GM21367 (cell line): Measurements from ENCODE around the gene PPCS.
A peak's percentile ranks its signal among the peaks of the same experiment; 100 is the strongest.
"Not testable (repeated sequence)": the region's sequence is repeated elsewhere in the genome, so short reads cannot be mapped to it uniquely, and the experiment has no call there.

Experiments used
- ATAC-seq: cut with Tn5 transposase; IDR thresholded peaks from one replicate; pipeline ENCODE4 v1.9.1; 2021; ENCODE audit not compliant: unreplicated experiment

PPCS gene

DNA sequence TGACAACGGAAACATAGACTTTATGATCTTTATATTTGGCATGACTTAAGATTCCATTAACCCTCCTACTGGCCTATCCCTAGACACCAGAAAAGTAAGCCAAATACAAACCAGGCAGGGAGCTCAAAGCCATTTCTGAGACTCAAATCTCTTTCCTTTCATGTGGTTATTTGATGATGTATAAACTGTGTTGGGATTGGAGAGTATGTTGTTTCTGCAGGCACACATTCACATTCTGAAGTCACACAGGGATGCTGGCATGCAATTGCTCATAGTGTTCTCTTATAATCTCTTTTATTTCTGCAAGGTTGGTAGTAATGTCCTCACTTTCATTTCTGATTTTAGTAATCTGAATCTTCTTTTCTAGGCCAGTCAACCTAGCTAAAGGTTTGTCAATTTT lies 6.3 kb upstream of the PPCS start:
- no peak for ATAC-seq

DNA sequence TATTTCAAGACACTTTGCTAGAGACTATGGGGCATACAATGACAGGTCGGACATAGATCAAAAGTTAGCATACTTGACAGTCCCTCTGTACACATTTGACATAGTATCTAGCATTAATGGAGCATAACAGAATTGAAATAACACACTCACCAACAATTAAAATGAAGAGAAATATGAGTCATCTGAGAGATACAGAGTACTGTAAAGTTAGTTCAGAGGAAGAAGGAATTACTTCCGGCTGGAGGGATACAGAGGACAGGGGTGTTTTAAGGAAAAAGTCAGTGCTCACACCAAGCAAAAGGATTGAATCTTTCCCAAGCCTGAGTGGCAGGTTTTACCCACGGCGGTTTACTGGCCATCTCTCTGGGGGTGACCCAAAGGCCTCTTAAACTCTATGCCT lies 3.0 kb upstream of the PPCS start:
- no peak for ATAC-seq

DNA sequence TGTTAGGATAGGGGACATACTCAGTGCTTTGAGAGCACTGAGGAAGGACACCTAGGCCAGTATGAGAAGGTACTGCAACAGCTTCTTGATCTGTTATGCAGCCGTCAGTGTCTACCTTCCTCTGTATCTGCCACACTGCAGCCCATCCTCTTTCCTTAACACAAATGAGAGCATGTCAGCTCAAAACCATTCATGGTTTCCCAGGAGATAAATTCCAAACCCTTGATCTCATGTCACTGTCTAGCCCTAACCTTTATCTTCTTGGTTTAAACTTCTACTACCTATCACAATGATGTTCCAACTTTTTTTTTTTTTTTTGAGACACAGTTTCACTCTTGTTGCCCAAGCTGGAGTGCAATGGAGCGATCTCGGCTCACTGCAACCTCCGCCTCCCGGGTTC lies 1.9 kb upstream of the PPCS start:
- ATAC-seq, result no peak

DNA sequence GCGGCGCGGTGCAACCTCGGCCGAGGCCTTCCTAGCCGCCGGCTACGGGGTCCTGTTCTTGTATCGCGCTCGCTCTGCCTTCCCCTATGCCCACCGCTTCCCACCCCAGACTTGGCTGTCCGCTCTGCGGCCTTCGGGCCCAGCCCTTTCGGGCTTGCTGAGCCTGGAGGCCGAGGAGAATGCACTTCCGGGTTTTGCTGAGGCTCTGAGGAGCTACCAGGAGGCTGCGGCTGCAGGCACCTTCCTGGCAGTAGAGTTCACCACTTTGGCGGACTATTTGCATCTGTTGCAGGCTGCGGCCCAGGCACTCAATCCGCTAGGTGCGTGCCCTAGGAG lies 379 bp downstream of the PPCS start:
- ATAC-seq, result peak; percentile 43

DNA sequence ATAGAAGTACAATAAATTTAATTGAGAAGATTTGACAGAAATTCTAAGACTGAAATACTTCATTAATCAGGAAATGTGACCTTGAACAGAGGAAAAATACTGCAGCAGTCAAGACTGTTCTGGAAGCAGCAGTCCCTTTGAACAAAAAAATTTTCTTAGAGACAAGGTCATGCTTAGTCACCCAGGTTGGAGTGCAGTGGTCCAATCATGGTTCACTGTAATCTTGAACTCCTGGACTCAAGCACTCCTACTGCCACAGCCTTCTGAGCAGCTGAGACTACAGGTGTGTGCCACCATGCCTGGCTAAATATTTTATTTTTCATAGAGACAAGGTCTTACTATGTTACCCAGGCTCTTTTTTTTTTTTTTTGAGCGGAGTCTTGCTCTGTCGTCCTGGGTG lies 4.9 kb downstream of the PPCS start:
- no peak for ATAC-seq

DNA sequence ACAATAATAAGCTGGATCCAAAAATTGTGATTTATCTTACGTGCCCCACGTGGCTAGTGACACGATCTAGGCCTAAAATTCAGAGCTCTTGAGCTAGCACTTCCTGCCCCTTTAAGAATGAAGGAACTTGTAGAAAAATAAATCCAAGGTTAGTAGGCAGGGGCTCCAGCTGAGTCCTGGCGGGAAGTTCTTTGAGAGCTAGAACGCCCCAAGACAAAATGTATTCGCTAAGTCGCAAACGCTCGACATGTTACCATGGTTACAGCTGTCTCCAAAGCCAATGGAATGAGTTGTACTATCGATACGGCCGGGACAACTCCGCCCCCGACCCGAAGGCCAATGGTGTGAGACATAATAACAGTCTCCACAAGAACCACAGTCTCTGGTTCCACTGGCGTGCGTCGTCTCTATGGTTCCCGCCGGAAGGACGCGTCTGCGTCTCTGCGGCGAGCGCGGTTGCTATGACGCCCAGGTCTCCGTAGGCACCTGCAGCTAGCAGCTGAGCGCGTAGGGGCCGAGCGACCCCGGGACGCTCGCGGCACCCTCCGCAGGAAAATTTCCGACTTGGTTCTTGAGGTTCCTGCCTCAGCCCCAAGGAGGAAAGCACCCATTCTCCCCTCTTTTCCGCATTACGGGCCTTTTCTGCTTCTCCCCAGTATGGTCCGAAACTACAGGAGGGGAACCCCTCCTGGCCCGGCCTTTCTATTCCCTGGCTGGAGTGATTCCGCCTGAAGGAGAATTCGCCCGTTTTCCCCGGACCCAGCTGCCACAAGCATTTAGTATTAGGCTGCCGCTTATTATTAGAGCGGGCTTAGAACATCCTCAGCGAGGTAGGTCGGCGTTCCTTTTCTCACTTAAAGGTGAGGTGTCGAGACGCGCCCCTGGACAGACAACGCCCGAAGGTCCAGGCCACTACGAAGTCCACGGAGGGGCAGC lies 6.8 kb downstream of the PPCS start, which contains the start of gene CCDC30:
Gene CCDC30 (plus strand): TSS at position 459 of the 936 bp plus-strand sequence. CDS start 17,266 bp downstream, outside the sequence.
- ATAC-seq, result peak; percentile 96

DNA sequence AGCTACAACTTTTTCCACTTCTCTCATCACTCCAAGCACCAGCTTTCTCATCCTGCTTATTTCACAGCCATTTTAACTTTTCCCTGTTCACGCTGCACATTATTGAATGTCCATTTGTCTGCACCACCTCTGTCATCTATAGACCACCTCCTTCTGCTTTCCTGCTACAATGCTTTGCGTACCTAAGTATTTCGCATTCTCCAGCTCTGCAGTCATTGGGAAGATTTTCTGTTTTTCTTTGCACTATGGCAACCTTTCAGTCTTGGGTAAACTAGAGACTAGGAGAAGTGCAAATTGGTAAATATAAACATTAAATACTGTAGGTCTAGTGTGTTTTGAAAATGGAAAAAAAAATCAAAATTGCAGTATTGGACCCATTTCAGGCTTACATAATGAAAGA lies 7.6 kb downstream of the PPCS start:
- ATAC-seq, result no peak

DNA sequence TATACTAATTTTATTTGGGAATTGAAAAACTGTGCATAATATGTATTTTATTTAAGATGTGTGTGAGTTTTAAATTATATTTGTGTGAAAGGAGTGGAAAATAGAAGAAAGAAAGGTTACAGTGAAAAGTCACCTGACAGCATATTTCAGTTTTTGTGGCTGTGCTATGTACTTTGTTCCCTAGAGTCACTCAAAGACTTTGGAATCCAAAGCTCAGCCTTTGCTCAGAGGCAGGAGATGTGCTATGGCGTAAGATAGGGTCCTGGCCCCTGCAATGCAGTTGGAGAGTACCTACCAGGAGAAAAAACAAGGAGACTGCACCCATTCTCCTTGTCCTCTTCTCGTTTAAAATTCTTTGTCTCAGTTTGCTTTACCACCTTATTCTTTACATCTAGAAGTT lies 9.7 kb downstream of the PPCS start:
- ATAC-seq, result no peak

DNA sequence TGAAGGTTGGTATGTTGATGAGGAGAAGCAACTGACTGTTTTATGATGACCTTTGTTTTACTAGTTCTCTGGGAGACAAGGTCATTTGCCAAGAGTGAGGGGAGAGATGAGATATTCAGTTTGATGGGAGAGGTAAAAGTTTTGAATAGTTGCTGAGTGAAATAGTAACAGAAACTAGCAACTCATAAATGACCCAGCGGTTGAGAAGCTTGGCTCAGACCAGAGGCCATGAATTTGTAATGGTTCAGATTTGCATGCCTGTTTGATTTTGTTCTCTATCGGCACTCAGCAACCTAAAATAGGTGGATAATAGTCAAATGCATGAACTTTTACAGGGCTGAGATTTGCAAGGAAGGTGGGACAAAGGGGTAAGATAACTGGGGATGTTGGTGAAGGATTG lies 13.4 kb downstream of the PPCS start:
- no peak for ATAC-seq

DNA sequence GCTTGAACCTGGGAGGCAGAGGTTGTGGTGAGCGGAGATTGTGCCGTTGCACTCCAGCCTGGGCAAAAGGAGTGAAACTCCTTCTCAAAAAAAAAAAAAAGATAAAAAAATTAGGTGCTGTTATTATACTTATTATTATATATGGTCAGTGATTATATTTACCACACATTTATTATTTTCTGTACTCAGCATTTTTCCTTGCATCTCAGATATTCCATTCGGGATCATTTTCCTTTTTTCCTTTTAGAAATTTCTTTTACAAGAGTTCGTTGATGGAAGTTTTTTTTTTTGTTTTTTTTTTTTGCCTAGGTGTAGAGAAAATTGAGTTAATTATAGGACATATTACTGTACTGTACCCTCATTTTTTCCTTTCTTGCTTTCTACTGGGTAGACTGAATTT lies 20.3 kb downstream of the PPCS start:
- no peak for ATAC-seq

DNA sequence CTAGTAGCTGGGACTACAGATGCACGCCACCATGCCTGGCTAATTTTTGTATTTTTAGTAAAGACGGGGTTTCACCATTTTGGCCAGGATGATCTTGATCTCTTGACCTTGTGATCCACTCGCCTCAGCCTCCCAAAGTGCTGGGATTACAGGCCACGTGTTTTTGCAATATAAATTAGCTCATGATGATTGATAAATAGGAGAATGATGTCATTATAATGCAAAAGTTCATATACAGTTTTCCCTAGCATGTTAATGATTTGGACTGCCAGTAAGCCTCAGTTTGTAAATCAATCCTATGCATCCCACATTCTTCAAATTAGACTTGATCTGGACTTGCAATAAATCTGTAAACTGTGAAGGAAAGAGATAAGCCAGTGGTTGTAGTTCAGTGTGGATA lies 21.0 kb downstream of the PPCS start:
- ATAC-seq, result not testable (repeated sequence)

DNA sequence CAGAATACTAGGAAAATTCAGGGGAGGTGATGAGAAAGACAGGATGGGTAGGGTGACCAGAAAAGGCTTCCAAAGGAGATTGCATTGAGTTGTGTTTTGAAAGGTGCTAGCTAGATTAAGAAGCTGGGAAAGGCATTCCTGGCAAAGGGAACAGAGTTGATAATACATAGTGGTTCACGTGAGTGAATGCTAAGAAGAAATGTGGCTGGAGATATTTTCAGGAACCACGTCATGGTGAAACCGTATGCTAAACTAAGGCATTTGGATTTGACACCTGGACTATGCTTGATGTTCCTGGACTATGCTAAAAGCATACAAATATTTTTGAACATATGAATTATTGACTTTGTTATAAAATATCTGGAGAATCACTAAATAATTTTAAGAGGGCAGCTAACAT lies 21.4 kb downstream of the PPCS start:
- no peak for ATAC-seq

DNA sequence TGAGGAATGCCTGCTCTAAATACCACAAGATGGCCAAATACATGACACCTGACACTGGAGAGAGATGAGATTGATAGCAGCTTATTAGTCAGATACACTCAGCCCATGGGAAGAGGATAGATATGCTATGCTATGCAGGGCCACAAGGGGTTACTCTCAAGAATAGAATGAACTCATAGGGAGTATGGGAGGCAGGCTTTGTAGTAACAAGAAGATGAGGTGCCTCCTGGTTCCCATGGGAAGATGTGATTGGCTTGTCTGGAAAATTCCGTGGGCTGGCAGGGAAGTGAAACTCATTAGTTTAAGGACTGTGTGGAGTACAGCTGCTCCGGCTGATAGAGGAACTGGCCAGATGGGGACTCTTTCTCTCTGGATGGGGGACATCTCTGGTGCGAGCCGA lies 23.3 kb downstream of the PPCS start:
- no peak for ATAC-seq

DNA sequence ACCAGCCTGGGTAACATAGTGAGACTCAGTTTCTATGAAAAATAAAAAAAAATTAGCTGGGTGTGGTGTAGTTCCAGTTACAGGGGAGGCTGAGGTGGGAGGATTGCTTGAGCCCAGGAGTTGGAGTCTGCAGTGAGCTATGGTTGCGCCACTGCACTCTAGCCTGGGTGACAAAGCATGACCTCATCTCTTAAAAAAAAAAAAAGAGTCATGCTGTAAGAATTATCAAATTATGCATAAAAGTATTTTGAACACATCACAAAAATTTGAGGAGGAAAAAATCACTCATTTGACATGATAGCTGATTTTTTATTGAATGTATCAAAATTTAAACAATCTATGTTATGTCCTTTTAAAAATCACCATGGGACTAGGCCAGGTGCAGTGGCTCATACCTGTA lies 24.6 kb downstream of the PPCS start:
- no peak for ATAC-seq

DNA sequence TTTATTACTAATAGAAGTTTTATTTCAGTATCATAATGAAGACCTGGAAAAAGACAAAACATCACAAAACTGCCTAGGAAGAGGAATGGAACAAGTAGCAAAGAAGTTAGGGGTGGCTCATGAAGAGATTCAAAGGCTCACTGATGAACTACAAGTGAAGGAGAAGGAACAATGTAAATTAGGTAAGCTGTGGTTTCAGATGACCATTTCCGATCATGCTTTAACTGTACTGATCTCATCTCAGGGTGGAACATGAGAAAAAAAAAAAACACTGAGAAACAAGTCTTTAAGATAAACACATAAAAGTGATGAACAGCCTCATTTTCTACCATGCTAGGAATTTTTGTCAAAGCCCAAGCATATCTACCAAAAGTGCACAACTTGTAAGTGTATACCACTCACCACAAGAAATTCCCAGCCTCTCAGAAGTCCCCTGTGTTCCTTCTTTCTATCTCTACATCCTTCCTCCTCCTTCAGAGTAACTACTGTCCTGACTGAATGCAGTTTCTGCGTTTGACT lies 26.4 kb downstream of the PPCS start:
- no peak for ATAC-seq

DNA sequence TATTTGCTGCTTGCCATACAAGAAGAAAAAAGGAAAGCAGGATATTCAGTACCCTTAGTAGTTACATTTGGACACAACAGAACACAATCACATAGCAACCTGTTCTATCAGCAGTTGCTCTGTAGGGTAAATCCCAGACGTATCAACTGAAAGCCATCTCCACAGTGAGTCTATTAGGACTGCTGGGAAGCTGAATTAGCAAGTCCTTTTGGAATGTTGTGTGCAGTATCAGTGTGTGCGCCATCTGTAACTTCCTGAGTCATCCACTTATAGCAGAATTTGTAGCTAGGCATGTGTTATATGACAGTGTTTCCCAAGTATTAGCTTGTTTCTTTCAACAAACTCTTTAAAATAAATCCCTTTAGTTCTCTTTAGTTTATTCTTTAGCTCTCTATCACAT lies 28.0 kb downstream of the PPCS start:
- ATAC-seq, result no peak

DNA sequence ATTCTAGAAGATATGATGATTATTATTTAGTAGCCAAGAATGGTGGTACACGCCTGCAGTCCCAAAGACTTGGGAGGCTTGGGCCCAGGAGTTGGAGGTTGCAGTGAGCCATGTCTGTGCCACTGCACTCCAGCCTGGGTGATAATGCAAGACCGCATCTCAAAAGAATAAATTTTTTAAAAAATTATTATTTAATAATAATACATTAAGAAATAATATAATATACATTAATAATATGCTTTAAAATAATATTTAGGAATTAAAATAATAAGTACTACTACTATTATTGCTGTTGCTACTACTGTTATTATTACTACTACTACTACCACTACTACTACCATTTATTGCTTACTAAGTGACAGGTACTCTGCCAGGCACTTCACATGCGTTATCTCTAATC lies 33.9 kb downstream of the PPCS start:
- no peak for ATAC-seq

DNA sequence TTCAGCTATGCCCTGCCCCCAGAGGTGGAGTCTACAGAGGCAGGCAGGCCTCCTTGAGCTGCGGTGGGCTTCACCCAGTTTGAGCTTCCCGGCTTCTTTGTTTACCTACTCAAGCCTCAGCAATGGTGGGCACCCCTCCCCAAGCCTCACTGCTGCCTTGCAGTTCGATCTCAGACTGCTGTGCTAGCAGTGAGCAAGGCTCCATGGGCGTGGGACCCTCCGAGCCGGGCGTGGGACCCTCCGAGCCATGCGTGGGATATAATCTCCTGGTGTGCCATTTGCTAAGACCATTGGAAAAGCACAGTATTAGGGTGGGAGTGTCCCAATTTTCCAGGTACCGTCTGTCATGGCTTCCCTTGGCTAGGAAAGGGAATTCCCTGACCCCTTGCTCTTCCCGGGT lies 45.7 kb downstream of the PPCS start:
- not testable (repeated sequence) for ATAC-seq

DNA sequence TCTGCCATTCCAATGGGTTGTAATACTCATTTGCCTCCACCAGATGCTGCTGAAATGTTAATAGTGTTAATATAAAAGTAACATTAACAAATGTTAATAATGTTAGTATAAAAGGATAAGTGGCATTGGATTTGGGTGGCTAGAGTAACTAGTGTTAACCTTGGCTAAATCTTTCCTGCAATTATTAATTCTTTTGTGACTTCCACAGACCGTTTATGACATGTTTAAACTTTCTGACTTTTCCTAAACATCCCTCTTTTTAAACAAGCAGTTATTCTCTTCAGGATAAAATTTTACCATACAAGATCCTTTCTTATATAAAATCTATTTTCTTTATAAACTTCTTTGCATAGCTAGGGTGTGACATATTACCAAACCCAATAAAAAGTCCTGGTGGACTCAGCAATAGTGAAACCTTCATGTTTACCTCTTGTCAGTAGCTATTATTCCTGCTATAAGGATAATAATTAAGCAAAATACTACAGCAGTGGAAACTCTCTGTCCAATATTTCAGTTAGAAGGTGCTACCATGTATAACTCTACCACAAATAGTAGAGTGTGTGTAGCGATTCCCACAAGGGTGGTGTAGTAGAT lies 48.3 kb downstream of the PPCS start:
- no peak for ATAC-seq

DNA sequence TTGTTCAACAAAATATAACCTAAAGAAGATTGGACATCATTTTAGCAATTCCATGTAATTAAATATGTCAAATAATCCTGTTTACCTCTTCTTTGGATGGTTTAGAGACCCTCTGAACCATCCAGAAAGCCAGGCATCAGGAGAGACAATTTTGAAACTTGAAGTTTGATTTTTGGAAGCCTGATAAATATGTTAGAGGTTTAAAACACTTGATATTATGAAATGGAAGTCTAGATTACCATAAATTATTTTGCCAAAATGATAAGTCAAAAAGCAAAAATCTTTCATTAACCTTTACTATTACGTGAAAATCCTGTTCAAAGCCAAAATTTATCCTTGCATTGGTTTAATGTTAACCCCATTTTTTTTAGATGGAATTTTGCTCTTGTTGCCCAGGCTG lies 50.2 kb downstream of the PPCS start:
- ATAC-seq, result no peak
